DOHH2 (cell line): ENCODE measurements around the gene IGFL1.
"Not testable (repeated sequence)": the region's sequence is repeated elsewhere in the genome, so short reads cannot be mapped to it uniquely, and the experiment has no call there.

ENCODE experiments used
- H3F3A ChIP-seq: fragments of 200-600 bp; sonication (generic), shearing (Covaris generic); 2 replicates; pipeline ENCODE4 v1.6.0; 2016; ENCODE audit warnings: antibody characterized with exemption, mild to moderate bottlenecking; ENCODE audit not compliant: control insufficient read depth, insufficient read depth
- H3K27ac ChIP-seq: fragments of 200-600 bp; sonication (generic); 2 replicates; pipeline ENCODE4 v1.5.1; 2014; ENCODE audit warnings: low read depth, mild to moderate bottlenecking, low read length, moderate library complexity
- H3K27me3 ChIP-seq: fragments of 200-600 bp; sonication (generic); 2 replicates; pipeline ENCODE4 v1.6.1; 2014; ENCODE audit warnings: mild to moderate bottlenecking, low read length, mixed read lengths; ENCODE audit not compliant: control insufficient read depth
- H3K36me3 ChIP-seq: fragments of 200-600 bp; sonication (generic); 2 replicates; pipeline ENCODE4 v1.6.1; 2014; ENCODE audit warnings: mild to moderate bottlenecking, low read length, moderate library complexity, mixed read lengths; ENCODE audit not compliant: control insufficient read depth
- H3K4me1 ChIP-seq: fragments of 200-600 bp; sonication (generic); 2 replicates; pipeline ENCODE4 v1.6.1; 2014; ENCODE audit warnings: mild to moderate bottlenecking, low read length, mixed read lengths; ENCODE audit not compliant: control insufficient read depth
- H3K4me2 ChIP-seq: fragments of 200-600 bp; sonication (generic); 2 replicates; pipeline ENCODE4 v1.6.0; 2014; ENCODE audit warnings: mild to moderate bottlenecking, low read length, moderate library complexity
- H3K4me3 ChIP-seq: fragments of 200-600 bp; sonication (generic); 2 replicates; pipeline ENCODE4 v1.5.1; 2014; ENCODE audit warnings: mild to moderate bottlenecking, low read length, mixed read lengths
- H3K79me2 ChIP-seq: fragments of 200-600 bp; sonication (generic); 2 replicates; pipeline ENCODE4 v1.6.1; 2014; ENCODE audit warnings: mild to moderate bottlenecking, low read length, mixed read lengths; ENCODE audit not compliant: control insufficient read depth
- H3K9me2 ChIP-seq: fragments of 200-600 bp; sonication (generic); replicated peaks from 2 replicates; pipeline ENCODE4 v1.6.1; 2014; ENCODE audit warnings: mild to moderate bottlenecking, low read length, mixed read lengths; ENCODE audit not compliant: control insufficient read depth
- H3K9me3 ChIP-seq: fragments of 200-600 bp; sonication (generic); 2 replicates; pipeline ENCODE4 v1.6.1; 2014; ENCODE audit warnings: antibody characterized with exemption, low read length, mixed read lengths; ENCODE audit not compliant: control insufficient read depth, insufficient read depth
- H4K20me1 ChIP-seq: fragments of 200-600 bp; sonication (generic); 2 replicates; pipeline ENCODE4 v1.6.0; 2014; ENCODE audit warnings: low read depth, mild to moderate bottlenecking, antibody characterized with exemption, low read length, moderate library complexity; ENCODE audit not compliant: control insufficient read depth, insufficient read depth
- EZH2phosphoT487 ChIP-seq: fragments of 200-600 bp; sonication (generic); IDR thresholded peaks from 2 replicates; pipeline ENCODE4 v1.6.1; 2017; ENCODE audit warnings: borderline replicate concordance, mild to moderate bottlenecking, antibody characterized with exemption, low read length, moderate library complexity, mixed read lengths
- TF ChIP-seq, protein P1 (sequence below): fragments of 200-600 bp; sonication (generic); IDR thresholded peaks from one replicate; pipeline ENCODE4 v1.5.1; 2014; ENCODE audit warnings: antibody characterized with exemption, mild to moderate bottlenecking, low read depth, low read length; ENCODE audit not compliant: poor library complexity, severe bottlenecking

The IGFL1 gene

DNA sequence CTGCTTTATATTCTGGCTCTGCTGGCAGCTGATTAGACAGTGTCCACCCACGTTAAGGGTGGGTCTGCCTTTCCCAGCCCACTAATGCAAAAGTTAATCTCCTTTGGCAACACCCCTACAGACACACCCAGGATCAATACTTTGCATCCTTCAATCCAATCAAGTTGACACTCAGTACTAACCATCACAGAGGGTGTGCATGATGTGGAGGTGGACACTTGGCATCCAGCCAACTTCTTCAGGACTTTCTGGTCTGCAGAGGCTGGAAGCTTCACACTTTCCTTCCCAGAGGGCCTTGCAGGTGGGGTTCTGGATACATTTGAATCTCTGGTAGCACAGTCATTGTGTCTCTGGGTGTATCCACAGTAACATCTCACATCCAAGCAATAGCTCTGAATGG lies 18.9 kb upstream of the IGFL1 start:
- Histone ChIP-seq H3K4me3 (no peak overlapping the region), H3K4me2 (no peak overlapping the region), H3K9me2 (no peaks in the 10 kb centered on the region), H3K9me3 (no peaks in the 10 kb centered on the region), H3K4me1 (no peaks in the 10 kb centered on the region), H3K79me2 (no peaks in the 10 kb centered on the region), H3F3A (no peaks in the 10 kb centered on the region), H3K27ac (no peak overlapping the region), H3K27me3 (no peaks in the 10 kb centered on the region), H3K36me3 (no peaks in the 10 kb centered on the region), H4K20me1 (no peaks in the 10 kb centered on the region)
- TF ChIP-seq EZH2phosphoT487: no peak

DNA sequence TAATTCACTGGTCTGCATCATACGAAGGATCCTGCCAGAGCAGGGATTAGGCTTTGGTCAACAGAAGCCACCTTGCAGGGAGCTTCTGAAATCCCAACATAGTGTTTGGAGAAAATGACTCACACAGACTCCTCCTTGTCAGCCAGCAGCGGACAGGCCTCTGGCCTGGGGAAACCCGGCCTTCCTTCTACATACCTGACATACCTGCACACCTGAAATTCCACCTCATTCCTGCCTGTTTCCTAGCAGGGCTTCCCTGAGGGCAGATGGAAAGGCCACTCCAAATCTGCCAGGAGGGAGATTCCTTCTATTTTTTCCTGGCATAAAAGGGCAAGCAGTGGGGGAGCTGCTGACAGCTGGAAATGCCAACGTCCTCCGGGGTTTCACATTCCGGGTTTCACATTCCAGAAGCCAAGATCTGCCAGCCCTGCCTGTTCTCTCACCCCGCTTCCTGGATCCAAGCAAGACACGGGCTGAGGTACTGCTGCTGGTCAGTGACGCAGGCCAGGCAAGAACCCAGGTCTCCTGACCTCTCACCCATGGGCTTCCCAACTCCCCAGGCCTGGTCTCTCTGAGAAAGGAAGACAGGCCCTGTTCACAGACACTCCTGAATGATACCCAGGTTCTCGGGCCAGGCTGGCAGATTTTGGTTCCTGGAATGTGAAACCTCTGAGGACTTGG lies 18.2 kb upstream of the IGFL1 start:
- no peaks in the 10 kb centered on the region for H3K79me2 ChIP-seq
- no peak overlapping the region for H3K4me3 ChIP-seq
- H3K27ac ChIP-seq: no peak overlapping the region
- no peaks in the 10 kb centered on the region for H3K9me3 ChIP-seq
- H3K36me3 ChIP-seq: no peaks in the 10 kb centered on the region
- no peaks in the 10 kb centered on the region for H3K9me2 ChIP-seq
- TF ChIP-seq, protein P1, sequence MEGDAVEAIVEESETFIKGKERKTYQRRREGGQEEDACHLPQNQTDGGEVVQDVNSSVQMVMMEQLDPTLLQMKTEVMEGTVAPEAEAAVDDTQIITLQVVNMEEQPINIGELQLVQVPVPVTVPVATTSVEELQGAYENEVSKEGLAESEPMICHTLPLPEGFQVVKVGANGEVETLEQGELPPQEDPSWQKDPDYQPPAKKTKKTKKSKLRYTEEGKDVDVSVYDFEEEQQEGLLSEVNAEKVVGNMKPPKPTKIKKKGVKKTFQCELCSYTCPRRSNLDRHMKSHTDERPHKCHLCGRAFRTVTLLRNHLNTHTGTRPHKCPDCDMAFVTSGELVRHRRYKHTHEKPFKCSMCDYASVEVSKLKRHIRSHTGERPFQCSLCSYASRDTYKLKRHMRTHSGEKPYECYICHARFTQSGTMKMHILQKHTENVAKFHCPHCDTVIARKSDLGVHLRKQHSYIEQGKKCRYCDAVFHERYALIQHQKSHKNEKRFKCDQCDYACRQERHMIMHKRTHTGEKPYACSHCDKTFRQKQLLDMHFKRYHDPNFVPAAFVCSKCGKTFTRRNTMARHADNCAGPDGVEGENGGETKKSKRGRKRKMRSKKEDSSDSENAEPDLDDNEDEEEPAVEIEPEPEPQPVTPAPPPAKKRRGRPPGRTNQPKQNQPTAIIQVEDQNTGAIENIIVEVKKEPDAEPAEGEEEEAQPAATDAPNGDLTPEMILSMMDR: no peak
- no peak for TF ChIP-seq EZH2phosphoT487
- H3K4me2 ChIP-seq: no peak overlapping the region
- no peaks in the 10 kb centered on the region for H3F3A ChIP-seq
- no peaks in the 10 kb centered on the region for H4K20me1 ChIP-seq
- no peaks in the 10 kb centered on the region for H3K4me1 ChIP-seq
- H3K27me3 ChIP-seq: no peaks in the 10 kb centered on the region

DNA sequence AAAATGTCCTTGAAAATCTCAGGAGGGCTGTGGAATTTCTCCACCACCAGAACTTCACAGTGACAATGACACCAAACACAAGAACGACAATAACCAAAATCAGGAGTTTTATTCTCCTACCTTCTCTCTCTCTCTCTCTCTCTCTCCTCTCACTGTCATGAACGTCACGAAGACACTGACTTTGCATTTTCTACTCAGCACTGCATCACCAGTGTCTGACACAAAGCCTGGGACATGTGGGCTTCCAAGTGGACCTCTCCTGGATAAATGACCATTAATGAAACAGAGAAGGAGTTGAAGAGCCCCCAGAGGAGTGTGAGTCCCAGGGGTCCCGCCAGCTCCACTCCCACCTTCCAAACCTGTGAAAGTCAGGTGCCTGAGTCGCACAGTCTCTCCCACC lies 16.9 kb upstream of the IGFL1 start:
- H3K9me3 ChIP-seq, H3F3A ChIP-seq, H3K9me2 ChIP-seq, H3K4me1 ChIP-seq, H4K20me1 ChIP-seq, H3K27ac ChIP-seq, H3K36me3 ChIP-seq, H3K79me2 ChIP-seq, H3K4me3 ChIP-seq, H3K4me2 ChIP-seq, H3K27me3 ChIP-seq: not testable (repeated sequence)

DNA sequence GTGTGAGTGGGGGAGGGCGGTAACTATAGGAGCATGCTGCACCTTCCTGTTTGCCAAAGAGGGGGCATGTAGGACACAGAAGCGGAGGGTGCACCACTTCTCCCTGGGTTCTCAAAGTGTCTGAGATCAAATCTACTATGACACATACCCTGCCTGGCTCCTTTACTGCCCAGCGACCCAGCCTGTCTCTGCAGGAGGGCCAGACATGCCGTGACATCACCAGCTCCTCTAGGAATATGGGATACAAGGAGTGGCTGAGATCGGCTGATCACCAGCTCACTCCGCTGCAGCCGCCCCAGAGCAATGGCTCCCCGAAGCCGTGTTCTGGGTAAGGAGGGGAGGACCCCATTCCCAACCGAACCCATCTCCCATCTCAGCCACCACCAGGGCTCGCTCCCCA lies 16.4 kb upstream of the IGFL1 start:
- Histone ChIP-seq H3K4me2 (no peak overlapping the region), H3K9me3 (no peaks in the 10 kb centered on the region), H3K79me2 (no peaks in the 10 kb centered on the region), H3K4me3 (no peak overlapping the region), H3K9me2 (no peaks in the 10 kb centered on the region), H3K36me3 (no peaks in the 10 kb centered on the region), H3K4me1 (no peaks in the 10 kb centered on the region), H3K27ac (no peak overlapping the region), H3K27me3 (no peaks in the 10 kb centered on the region), H4K20me1 (no peaks in the 10 kb centered on the region), H3F3A (no peaks in the 10 kb centered on the region)
- TF ChIP-seq, protein P1: no peak
- TF ChIP-seq EZH2phosphoT487: no peak
